Stimulated activated CD8-positive, alpha-beta memory T cell treated with anti-CD3 and anti-CD28 coated beads, Interleukin-7, amount 100 ng/mL, for 4 hours (primary cell): Measurements from ENCODE around the gene CYBA.
"Not testable (repeated sequence)": the region's sequence is repeated elsewhere in the genome, so short reads cannot be mapped to it uniquely, and the experiment has no call there.

Source experiments
- DNase-seq, 2 donors: peaks; one replicate each; pipeline ENCODE4 v3.0.0-alpha.2; 2020; ENCODE audit warnings: low read depth in 2 of 2

CYBA gene

GRCh38 chr16:88686439-88687253, 35.8 kb upstream of the CYBA start, which contains the start of gene SNAI3:
TSS of gene SNAI3 (minus strand) at chr16:88686507. CDS start at chr16:88686406, 101 bp downstream.
- peak; percentile 61 to 82 for DNase-seq

GRCh38 chr16:88686062-88686438, 35.2 kb upstream of the CYBA start:
- DNase-seq, result peak in 1 of 2 donors; percentile 38

GRCh38 chr16:88685156-88686061, 34.6 kb upstream of the CYBA start:
- peak; percentile 53 to 55 for DNase-seq

GRCh38 chr16:88684569-88685155, 33.8 kb upstream of the CYBA start:
- DNase-seq, result no peak

- DNase-seq, result peak; percentile 34 to 50
These were observed 31.0 kb upstream of the CYBA start for GRCh38 chr16:88681709-88682451.

- DNase-seq, result no peak
These were observed 30.3 kb upstream of the CYBA start for GRCh38 chr16:88681084-88681680.

GRCh38 chr16:88680554-88681083, 29.8 kb upstream of the CYBA start:
- DNase-seq, result no peak

GRCh38 chr16:88678224-88678979, 27.5 kb upstream of the CYBA start:
- no peak for DNase-seq

- DNase-seq, result no peak
These were observed 26.9 kb upstream of the CYBA start for GRCh38 chr16:88677721-88678120.

- no peak for DNase-seq
These were observed 25.8 kb upstream of the CYBA start for GRCh38 chr16:88676502-88677242.

GRCh38 chr16:88673716-88674379, 23.0 kb upstream of the CYBA start:
- no peak for DNase-seq

- no peak for DNase-seq
These were observed 21.9 kb upstream of the CYBA start for GRCh38 chr16:88672776-88673175.

- no peak for DNase-seq
These were observed 21.0 kb upstream of the CYBA start for GRCh38 chr16:88671806-88672205.

GRCh38 chr16:88669980-88670379, 19.1 kb upstream of the CYBA start:
- DNase-seq, result no peak

- DNase-seq, result not testable (repeated sequence)
These were observed 18.6 kb upstream of the CYBA start for GRCh38 chr16:88669493-88669892.

- no peak for DNase-seq
These were observed 16.6 kb upstream of the CYBA start for GRCh38 chr16:88667461-88667860.

- no peak for DNase-seq
These were observed 14.7 kb upstream of the CYBA start for GRCh38 chr16:88665570-88665969.

GRCh38 chr16:88665148-88665547, 14.3 kb upstream of the CYBA start:
- no peak for DNase-seq
